AG10803 (cell line): ENCODE measurements around the gene PDSS1.

Source experiments
- DNase-seq: peaks from one replicate; pipeline ENCODE4 v3.0.0; 2010; ENCODE audit warnings: low read depth
- H3K4me3 ChIP-seq: 2 replicates; pipeline ENCODE4 v1.5.1; 2011; ENCODE audit warnings: mild to moderate bottlenecking, low read length, control low read depth
- TF ChIP-seq, protein P1 (sequence below): conservative IDR thresholded peaks from 2 replicates; pipeline ENCODE4 v1.5.1; 2011; ENCODE audit warnings: mild to moderate bottlenecking, low read length, control low read depth, inconsistent platforms

Gene PDSS1

DNA sequence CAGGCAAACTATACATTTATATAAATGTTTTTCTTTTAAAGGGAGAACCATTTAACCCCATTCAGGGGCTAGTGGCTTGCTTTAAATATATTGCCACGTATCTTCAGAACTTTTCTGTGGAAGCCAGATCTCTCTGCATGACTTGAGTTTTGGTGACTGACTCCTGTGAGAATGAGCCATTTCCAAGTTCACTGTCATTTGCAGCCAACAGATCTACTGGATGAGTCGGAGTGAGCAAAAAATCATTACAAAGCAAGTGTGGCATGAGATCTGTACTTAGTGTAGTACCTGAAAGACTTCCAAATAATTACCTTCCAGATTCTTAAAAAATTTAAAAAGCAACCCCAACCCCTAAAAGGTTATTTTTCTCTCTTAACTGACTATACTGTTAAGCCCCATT, 45.6 kb downstream of the PDSS1 start:
- no peak overlapping the region for H3K4me3 ChIP-seq
- DNase-seq: peak; percentile 11

DNA sequence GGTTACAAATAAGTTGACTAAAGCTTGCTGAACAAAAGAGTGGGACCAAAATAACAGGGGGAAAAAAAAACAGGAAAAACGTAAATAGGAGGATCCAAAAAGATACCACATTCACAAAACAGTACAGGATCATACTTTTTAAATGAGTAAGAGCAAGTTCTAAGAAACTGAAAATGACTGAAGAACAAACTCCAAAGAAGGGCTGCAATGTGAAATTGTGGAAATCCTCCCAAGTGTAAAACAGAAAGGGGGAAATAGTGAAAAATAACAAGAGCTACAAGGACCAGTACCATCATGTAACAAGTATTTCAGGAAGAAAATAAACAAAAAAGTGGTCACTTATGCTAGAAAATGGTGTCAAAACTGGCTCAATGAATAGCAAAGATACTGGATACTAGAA, 46.3 kb downstream of the PDSS1 start:
- no peak overlapping the region for H3K4me3 ChIP-seq

More for the DNA sequence above, 45.6 kb downstream of the PDSS1 start:
- TF ChIP-seq, protein P1, sequence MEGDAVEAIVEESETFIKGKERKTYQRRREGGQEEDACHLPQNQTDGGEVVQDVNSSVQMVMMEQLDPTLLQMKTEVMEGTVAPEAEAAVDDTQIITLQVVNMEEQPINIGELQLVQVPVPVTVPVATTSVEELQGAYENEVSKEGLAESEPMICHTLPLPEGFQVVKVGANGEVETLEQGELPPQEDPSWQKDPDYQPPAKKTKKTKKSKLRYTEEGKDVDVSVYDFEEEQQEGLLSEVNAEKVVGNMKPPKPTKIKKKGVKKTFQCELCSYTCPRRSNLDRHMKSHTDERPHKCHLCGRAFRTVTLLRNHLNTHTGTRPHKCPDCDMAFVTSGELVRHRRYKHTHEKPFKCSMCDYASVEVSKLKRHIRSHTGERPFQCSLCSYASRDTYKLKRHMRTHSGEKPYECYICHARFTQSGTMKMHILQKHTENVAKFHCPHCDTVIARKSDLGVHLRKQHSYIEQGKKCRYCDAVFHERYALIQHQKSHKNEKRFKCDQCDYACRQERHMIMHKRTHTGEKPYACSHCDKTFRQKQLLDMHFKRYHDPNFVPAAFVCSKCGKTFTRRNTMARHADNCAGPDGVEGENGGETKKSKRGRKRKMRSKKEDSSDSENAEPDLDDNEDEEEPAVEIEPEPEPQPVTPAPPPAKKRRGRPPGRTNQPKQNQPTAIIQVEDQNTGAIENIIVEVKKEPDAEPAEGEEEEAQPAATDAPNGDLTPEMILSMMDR: no peak

DNA sequence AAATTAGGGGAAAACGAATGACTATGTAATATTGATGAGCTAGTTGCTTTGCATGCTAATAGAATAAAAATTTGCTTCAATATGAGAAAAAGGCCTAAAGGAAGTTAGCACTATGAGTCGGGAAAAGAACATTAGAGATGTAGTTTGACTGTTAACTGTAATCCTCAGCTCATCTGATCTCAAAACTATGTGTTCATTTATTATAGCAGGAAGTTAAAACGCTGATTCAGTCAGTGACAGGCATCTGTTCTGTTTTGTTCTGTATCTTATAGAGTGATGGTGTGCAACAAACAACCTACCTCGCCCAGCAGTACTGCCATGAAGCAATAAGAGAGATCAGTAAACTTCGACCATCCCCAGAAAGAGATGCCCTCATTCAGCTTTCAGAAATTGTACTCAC, 48.6 kb downstream of the PDSS1 start:
- no peak overlapping the region for H3K4me3 ChIP-seq
- TF ChIP-seq, protein P1: no peak

More for the DNA sequence above, 46.3 kb downstream of the PDSS1 start:
- TF ChIP-seq, protein P1: no peak
- DNase-seq: no peak

DNA sequence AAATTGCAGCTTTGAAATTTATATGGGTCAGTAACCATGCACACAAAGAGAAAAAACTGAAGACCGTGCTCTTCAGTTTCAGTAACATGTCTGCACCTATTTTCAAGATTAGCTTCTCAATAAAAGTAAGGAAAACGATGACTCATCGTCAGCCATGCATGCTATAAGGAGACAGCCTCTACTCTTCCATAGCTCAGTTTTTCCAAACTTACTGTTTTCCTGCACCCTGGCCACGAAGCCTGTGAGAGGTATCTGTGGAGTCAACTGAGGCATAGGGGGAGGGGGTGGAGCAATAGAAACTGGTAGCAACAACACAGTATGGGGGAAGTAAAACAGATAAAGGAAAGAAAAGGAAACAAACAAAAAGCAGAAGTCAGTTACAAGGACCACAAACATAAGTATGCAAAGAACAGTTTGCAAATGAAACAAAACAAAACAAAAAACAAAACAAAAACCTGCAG, 58.0 kb downstream of the PDSS1 start:
- H3K4me3 ChIP-seq: no peak overlapping the region
- TF ChIP-seq, protein P1: no peak
- peak; percentile 6 for DNase-seq

More for the DNA sequence above, 48.6 kb downstream of the PDSS1 start:
- no peak for DNase-seq

DNA sequence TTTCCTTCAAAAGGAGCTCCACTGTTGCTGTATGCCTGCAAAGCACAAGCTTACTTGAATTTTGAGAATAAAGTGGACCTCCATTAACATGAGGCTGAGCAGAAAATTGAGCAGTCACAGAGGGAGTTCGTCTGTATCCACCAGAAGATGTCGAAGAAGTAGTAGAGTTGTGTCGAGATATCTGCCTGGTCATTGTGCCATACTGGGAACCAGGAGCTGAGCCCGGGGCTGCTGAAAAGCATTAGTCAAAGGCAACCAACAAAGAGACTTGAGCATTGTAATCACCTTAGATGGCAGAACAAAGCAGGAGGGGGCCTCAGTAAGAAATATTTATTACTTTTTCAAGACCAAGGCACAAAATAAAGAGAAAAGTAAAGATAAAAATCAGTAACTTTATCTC, 61.5 kb downstream of the PDSS1 start:
- TF ChIP-seq, protein P1: no peak
- no peak overlapping the region for H3K4me3 ChIP-seq
- DNase-seq: no peak

DNA sequence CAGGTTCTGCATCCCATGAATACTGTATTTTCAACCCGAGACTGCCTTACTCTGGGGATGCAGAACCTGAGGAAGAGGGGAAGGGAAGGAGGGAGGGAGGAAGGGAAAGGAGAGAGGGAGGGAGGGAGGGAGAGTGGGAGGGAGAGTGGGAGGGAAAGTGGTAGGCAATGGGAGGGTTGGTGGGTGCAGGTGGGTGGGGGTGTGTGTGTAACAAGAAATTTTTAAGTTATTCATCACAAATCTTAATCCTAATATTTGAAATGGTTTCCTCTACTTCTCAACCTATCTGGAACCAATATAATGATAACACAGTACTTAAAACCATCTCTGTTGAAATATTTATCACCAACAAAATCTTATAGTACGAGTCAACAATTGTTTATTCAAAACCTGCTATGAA, 68.0 kb downstream of the PDSS1 start:
- no peak overlapping the region for H3K4me3 ChIP-seq
- TF ChIP-seq, protein P1: no peak
- DNase-seq: peak; percentile 14

DNA sequence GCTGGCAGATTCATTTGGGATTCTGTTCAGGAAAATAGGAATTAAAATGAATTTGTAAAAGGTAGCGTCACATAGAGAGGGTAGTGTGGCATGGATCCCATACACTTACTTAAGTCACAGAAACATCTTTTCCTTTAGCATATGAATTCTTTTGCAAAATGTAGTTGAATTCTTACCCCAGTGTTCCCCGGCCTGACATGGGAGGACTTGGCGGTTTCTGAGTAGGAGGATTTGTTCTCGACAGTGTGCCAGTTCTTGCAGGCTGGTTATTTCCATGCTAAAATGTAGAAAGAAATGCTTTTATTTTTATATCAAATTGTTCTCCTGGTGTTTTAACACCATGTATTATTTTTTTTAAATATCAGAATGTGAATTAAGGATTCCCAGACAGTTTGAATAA, 72.6 kb downstream of the PDSS1 start:
- DNase-seq: no peak
- TF ChIP-seq, protein P1: no peak
- H3K4me3 ChIP-seq: no peak overlapping the region
